Keratinocyte (primary cell): ENCODE data around the gene CEP63. TPM values are rescaled to one million over a fixed set of nuclear protein-coding genes. Genes with fewer than 3 reads are reported as not detected.

Experiments
- DNase-seq: peaks from one replicate; pipeline ENCODE4 v3.0.0-alpha.2; 2011; ENCODE audit warnings: low read depth, missing footprints, low spot score
- FAIRE-seq: peaks from 2 replicates; lab custom pipeline; 2011; peaks lifted over from hg19 to GRCh38; lab: Jason Lieb, UNC
- H2AFZ ChIP-seq: 2 replicates; pipeline ENCODE4 v1.6.0; 2012; ENCODE audit warnings: low read length, control low read depth, inconsistent platforms; ENCODE audit not compliant: control insufficient read depth
- H3K27ac ChIP-seq: 2 replicates; pipeline ENCODE4 v1.5.1; 2011; ENCODE audit warnings: low read length; ENCODE audit not compliant: control insufficient read depth, insufficient read depth
- H3K27me3 ChIP-seq: 3 replicates; pipeline ENCODE4 v1.6.0; 2011; ENCODE audit warnings: low read length; ENCODE audit not compliant: control insufficient read depth, insufficient read depth; ENCODE audit errors: extremely low read depth
- H3K36me3 ChIP-seq, 2 experiments: 2 replicates in 1 of 2; 3 replicates in 1 of 2; pipeline ENCODE4 v1.5.1; 2011; ENCODE audit warnings: low read length in 2 of 2, mild to moderate bottlenecking in 1 of 2; ENCODE audit not compliant: control insufficient read depth in 2 of 2, insufficient read depth in 2 of 2; ENCODE audit errors: extremely low read depth in 1 of 2
- H3K4me1 ChIP-seq: 3 replicates; pipeline ENCODE4 v1.5.1; 2011; ENCODE audit warnings: low read length; ENCODE audit not compliant: control insufficient read depth, insufficient read depth; ENCODE audit errors: extremely low read depth
- H3K4me2 ChIP-seq: 3 replicates; pipeline ENCODE4 v1.6.0; 2011; ENCODE audit warnings: low read depth, low read length; ENCODE audit not compliant: control insufficient read depth, insufficient read depth; ENCODE audit errors: extremely low read depth
- H3K4me3 ChIP-seq, 3 experiments: fragments of 200-600 bp in 1 of 3; sonication (generic) in 1 of 3; 2 replicates in 2 of 3; 3 replicates in 1 of 3; pipeline ENCODE4 v1.5.1; 2011 to 2016; ENCODE audit warnings: low read length in 3 of 3, mild to moderate bottlenecking in 3 of 3, control low read depth in 2 of 3, inconsistent platforms in 1 of 3, low read depth in 1 of 3, mixed read lengths in 1 of 3, mixed run types in 1 of 3, moderate library complexity in 1 of 3; ENCODE audit not compliant: control insufficient read depth in 2 of 3, insufficient read depth in 2 of 3; ENCODE audit errors: extremely low read depth in 1 of 3
- H3K79me2 ChIP-seq: 2 replicates; pipeline ENCODE4 v1.6.0; 2012; ENCODE audit warnings: low read length; ENCODE audit not compliant: control insufficient read depth, insufficient read depth
- H3K9ac ChIP-seq: 3 replicates; pipeline ENCODE4 v1.6.0; 2011; ENCODE audit warnings: low read length; ENCODE audit not compliant: control insufficient read depth, insufficient read depth; ENCODE audit errors: extremely low read depth
- H3K9me1 ChIP-seq: 3 replicates; pipeline ENCODE4 v1.6.0; 2011; ENCODE audit warnings: low read length; ENCODE audit not compliant: control insufficient read depth, insufficient read depth; ENCODE audit errors: extremely low read depth
- H3K9me3 ChIP-seq: 2 replicates; pipeline ENCODE4 v1.5.1; 2012; ENCODE audit warnings: low read depth, low read length; ENCODE audit not compliant: control insufficient read depth
- H4K20me1 ChIP-seq: 3 replicates; pipeline ENCODE4 v1.6.0; 2011; ENCODE audit warnings: low read length; ENCODE audit not compliant: control insufficient read depth, insufficient read depth; ENCODE audit errors: extremely low read depth
- EZH2 ChIP-seq: IDR thresholded peaks from one replicate; pipeline ENCODE4 v1.6.1; 2012; ENCODE audit warnings: inconsistent platforms, mild to moderate bottlenecking, low read length, moderate library complexity
- dilution Hi-C: fragments of 300-500 bp; cut with MboI; formaldehyde crosslinking; loops from one replicate; pipeline ENCODE4 v1.7.0; 2020; ENCODE audit warnings: low sequenced_read_pairs; ENCODE audit not compliant: extremely low pct_ligation_motif_present
- polyA plus RNA-seq, 5 experiments: library from polyadenylated mRNA; depleted of rRNA in 3 of 5; stranded (reverse) in 3 of 5; stranded (forward) in 1 of 5; unstranded in 1 of 5; fragments of >200 nt; gene quantifications; 1 replicate in 1 of 5; 2 replicates in 3 of 5; 3 replicates in 1 of 5; pipeline versions ENCODE4 v1.2.1 to v1.2.3, GENCODE V29; 2011 to 2012; ENCODE audit warnings: missing spikeins in 2 of 5, low read depth in 1 of 5, low replicate concordance in 1 of 5
- TF ChIP-seq, protein P1 (sequence below), 3 experiments: IDR thresholded peaks in 1 of 3; conservative IDR thresholded peaks in 1 of 3; optimal IDR thresholded peaks in 1 of 3; 2 replicates in 2 of 3; 3 replicates in 1 of 3; pipeline versions ENCODE3 to v1.5.1; 2011; ENCODE audit warnings: low read length in 3 of 3, mild to moderate bottlenecking in 3 of 3, moderate library complexity in 2 of 3, control low read depth in 1 of 3, inconsistent platforms in 1 of 3; ENCODE audit not compliant: insufficient read depth in 2 of 3; ENCODE audit errors: extremely low read depth in 1 of 3

The CEP63 gene
- polyA plus RNA-seq, 1 donor (not counting 4 experiments of a cell fraction or from before 2014, with no cell fraction given): 10.1 TPM

DNA sequence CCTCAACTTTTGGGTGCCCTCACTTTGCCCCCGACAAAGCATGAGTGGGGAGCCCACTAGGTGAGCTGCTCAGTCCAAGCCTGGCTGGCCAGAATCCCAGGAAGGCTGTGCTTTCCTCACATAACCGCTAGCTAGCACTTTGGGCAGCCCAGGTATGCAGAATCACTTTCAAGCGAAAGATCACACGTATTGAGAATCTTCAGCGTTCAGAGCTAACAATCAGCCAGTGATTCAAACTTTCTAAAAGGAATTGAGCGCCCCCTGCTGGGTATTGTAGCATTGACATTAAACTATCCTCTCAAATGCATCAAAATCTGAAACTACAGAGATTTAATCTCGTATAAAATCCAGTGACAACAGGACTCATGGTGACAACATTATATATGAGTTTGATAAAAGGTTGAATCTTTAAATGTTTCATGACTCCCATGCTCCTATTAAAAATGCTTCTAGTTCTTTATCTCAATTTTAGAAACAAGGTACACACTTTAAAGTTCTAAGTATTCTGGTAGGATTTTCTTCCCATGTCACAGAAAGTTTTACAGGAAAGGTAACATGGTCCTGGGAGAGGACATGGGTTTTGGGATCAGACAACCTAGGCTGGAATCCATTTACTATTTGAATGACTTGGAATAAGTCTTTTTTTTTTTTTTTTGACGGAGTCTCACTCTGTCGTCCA is 11.8 kb upstream of the CEP63 start:
- H3K9ac ChIP-seq: peak overlapping the region; percentile 7
- no peak overlapping the region for H2AFZ ChIP-seq

DNA sequence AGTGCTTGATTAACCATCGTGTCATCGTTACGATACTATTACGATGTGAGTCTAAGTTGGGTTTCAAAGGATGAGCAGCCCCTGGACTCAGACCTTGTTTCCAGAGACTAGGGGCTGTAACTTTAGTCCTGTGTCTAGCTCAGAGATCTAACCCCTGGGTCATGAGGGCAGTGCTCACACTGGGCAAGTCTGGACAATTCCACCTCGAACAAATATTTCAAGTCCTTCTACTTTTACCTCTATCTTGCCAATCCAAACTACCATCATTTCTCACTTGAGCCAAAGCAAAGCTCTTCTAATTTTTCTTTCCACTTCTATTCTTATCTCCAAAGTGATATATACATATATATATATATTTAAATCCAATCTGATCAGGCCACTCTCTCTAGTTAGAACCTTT is 10.9 kb upstream of the CEP63 start:
- Histone ChIP-seq H3K9ac (no peak overlapping the region), H3K4me3 (no peak overlapping the region), H3K36me3 (peaks cover 2 to 12% of the 10 kb centered on the region in 2 experiments), H3K9me3 (no peaks in the 10 kb centered on the region), H3K27me3 (no peaks in the 10 kb centered on the region), H2AFZ (no peak overlapping the region), H3K4me1 (peaks cover 55% of the 10 kb centered on the region), H3K9me1 (no peaks in the 10 kb centered on the region), H3K4me2 (peak overlapping the region; percentile 47), H3K79me2 (no peaks in the 10 kb centered on the region), H3K27ac (no peak overlapping the region), H4K20me1 (no peaks in the 10 kb centered on the region)
- DNase-seq (no peak), FAIRE-seq (peak; percentile 48)
- dilution Hi-C loops: no loop called here
- TF ChIP-seq, protein P1, sequence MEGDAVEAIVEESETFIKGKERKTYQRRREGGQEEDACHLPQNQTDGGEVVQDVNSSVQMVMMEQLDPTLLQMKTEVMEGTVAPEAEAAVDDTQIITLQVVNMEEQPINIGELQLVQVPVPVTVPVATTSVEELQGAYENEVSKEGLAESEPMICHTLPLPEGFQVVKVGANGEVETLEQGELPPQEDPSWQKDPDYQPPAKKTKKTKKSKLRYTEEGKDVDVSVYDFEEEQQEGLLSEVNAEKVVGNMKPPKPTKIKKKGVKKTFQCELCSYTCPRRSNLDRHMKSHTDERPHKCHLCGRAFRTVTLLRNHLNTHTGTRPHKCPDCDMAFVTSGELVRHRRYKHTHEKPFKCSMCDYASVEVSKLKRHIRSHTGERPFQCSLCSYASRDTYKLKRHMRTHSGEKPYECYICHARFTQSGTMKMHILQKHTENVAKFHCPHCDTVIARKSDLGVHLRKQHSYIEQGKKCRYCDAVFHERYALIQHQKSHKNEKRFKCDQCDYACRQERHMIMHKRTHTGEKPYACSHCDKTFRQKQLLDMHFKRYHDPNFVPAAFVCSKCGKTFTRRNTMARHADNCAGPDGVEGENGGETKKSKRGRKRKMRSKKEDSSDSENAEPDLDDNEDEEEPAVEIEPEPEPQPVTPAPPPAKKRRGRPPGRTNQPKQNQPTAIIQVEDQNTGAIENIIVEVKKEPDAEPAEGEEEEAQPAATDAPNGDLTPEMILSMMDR (optimal IDR thresholded peaks at IDR 0.05 in 1 of 3, IDR thresholded peaks at IDR 0.05 in 1 of 3, conservative IDR thresholded peaks at IDR 0.05 in 1 of 3; ENCODE audit: extremely low read depth in 1 of 3, insufficient read depth in 2 of 3, low read length in 3 of 3): no peak
- no peak for TF ChIP-seq EZH2

More for the DNA sequence above, 11.8 kb upstream of the CEP63 start:
- Histone ChIP-seq H3K9me1 (no peaks in the 10 kb centered on the region), H3K4me3 (no peak overlapping the region), H4K20me1 (no peaks in the 10 kb centered on the region), H3K27me3 (no peaks in the 10 kb centered on the region), H3K27ac (no peak overlapping the region), H3K9me3 (no peaks in the 10 kb centered on the region), H3K79me2 (no peaks in the 10 kb centered on the region), H3K4me2 (no peak overlapping the region), H3K36me3 (peaks cover 2 to 12% of the 10 kb centered on the region in 2 experiments), H3K4me1 (peaks cover 55% of the 10 kb centered on the region)
- dilution Hi-C loops: no loop called here
- FAIRE-seq (peak; percentile 90), DNase-seq (no peak)
- TF ChIP-seq EZH2: no peak
- TF ChIP-seq, protein P1 (optimal IDR thresholded peaks at IDR 0.05 in 1 of 3, IDR thresholded peaks at IDR 0.05 in 1 of 3, conservative IDR thresholded peaks at IDR 0.05 in 1 of 3; ENCODE audit: extremely low read depth in 1 of 3, insufficient read depth in 2 of 3, low read length in 3 of 3): peak; percentile 42 to 72 (median 50)
